Omental fat pad (tissue), 4 donors: Measurements from ENCODE around the gene VAPB. TPM values are rescaled to one million over a fixed set of nuclear protein-coding genes. Genes with fewer than 3 reads are reported as not detected.

ENCODE experiments used
- ATAC-seq: fragments of 150-250 bp; one replicate; pipeline ENCODE4 v1.9.1; 2016; ENCODE audit warnings: mild to moderate bottlenecking, moderate library complexity; ENCODE audit not compliant: low FRiP score
- DNase-seq: peaks from one replicate; pipeline ENCODE4 v3.0.0-alpha.2; 2019; ENCODE audit warnings: low spot score
- CTCF ChIP-seq, 3 donors: fragments of 450-650 bp; IDR thresholded peaks; one replicate each; pipeline ENCODE4 v1.5.1; 2016 to 2017; ENCODE audit warnings: antibody characterized with exemption in 3 of 3, mild to moderate bottlenecking in 3 of 3, moderate library complexity in 2 of 3
- total RNA-seq, 4 donors: library from RNA; depleted of rRNA; stranded (reverse); fragments of >200 nt; gene quantifications; one replicate each; pipeline ENCODE4 v1.1.0, GENCODE V29; 2016

The VAPB gene
- total RNA-seq, 4 donors from 2014 or later = 21.4 to 26.8 (median 23.6) TPM

DNA sequence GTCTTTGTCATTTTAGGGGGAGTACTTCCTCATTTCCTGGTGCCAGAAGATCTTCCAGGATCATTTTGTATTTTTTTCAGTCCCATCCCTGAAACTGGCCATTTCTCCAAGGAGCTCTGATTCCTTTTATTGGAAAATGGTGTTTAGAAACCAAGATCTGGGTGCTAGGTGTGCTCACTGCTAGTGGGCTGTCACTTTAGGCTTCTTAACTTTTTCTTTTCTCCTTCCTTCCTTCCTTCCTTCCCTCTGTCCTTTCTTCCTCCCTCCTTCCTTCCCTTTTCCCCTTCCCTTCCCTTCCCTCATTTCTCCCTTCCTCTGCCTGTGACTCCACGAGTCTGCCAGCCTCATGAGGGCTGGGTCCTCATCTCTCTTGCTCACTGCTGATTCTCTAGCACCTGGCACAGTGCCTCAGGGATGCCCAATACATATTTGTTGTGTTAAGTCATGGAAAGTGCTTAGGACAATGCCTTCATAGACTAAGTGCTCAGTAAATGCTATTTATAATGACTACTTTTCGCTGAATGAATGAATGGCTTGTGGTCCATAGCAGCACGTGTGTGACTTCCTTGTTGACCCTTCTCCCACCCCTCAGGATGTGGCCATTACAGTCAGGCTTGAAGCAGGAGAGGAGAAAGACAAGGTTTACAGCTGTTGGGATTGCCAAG, 89.2 kb downstream of the VAPB start:
- DNase-seq (no peak), ATAC-seq (no peak)
- no peak for TF ChIP-seq CTCF (IDR thresholded peaks at IDR 0.05)

DNA sequence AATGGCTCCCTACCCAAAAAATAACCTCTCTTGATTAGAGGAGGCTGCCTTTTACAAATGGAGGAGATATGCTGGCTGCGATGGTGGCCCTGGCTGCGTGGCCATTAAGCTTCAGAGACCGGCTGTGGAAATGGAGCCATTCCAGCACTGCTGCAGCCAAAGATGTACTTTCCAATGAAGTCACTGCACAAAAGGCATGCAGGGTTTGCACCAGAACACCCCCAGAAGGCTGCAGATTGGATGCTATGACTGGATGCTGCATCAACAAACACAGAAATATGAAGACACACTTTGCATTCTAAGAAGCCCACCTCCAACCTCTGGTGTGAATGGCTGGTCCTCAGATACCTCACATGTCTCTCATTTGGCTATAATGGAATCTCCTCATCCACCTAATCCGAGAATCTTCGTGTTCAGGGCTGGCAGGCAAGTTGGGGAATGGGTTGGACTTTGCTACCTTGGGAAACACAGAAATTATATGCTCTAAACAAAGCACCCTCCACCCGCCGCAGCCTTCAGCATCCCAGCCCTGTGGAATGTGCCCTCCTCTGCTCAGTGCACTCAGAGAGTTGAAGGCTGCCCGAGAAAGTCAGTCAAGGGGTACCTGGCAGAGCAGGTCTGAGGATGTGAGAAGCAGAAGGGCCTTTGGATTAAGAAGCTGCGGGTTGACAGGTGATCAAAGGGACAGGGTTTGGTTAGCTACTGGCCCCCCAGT, 90.9 kb downstream of the VAPB start:
- no peak for TF ChIP-seq CTCF (IDR thresholded peaks at IDR 0.05)
- ATAC-seq (no peak), DNase-seq (no peak)

GRCh38 chr20:58480551-58481336, 91.7 kb downstream of the VAPB start:
- no peak for ATAC-seq
- no peak for TF ChIP-seq CTCF (IDR thresholded peaks at IDR 0.05)
- no peak for DNase-seq

DNA sequence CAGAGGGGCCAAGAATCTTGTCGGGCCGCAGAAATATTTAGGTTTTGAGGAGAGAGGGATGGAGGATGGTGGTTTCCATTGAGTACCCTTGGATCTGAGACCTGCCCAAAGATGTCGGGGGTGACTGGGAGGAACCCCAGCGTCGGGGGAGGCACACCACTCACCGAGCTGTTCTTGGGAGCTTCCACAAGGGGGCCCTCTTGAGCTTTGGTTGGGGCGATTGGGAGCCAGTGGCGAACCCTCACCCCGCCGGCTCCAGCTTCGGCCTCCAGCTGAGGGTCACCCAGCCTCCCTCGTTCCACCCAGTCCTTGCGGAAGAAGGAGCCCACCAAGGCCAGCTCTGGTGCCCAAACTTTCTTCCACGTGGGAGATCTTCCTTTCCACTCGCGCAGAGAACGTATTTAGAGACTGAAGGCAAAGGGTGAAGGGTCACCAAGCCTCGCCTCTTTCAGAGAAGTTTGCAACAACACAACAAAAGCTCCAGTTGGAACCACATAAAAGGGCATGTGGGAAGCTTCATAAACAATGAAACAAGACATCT, 92.5 kb downstream of the VAPB start:
- no peak for TF ChIP-seq CTCF (IDR thresholded peaks at IDR 0.05)
- ATAC-seq = peak; percentile 41
- no peak for DNase-seq

GRCh38 chr20:58482416-58482815, 93.4 kb downstream of the VAPB start:
- ATAC-seq (no peak), DNase-seq (no peak)
- no peak for TF ChIP-seq CTCF (IDR thresholded peaks at IDR 0.05)

DNA sequence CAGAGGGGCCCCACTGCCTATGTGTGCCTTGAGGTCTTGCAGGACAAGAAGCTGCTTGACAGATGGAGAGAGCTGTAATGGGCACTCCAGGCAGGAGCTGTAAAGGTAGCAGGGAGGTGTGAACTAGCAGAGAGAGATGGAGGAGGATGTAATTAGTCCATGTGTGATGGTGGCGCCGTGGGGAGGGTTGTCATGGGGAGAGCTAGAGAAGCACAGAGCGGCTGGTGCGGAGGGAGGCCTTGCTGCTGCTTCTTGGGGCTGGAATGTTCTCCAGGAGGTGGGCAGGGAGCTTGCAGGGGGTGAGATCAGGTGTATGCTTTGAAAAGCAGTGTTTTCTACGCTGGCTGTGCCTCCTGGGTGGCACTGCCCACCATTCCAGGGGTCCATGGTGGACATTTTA, 94.0 kb downstream of the VAPB start:
- TF ChIP-seq CTCF (IDR thresholded peaks at IDR 0.05) = no peak
- DNase-seq (no peak), ATAC-seq (no peak)
